ENCODE data around the gene PDIA5. TPM values are rescaled to one million over a fixed set of nuclear protein-coding genes. Genes with fewer than 3 reads are reported as not detected.

PDIA5 gene
- total and polyA plus RNA-seq, 4 donors, result 9.5 to 16.9 (median 13.5) TPM

GRCh38 chr3:123161167-123161566 lies 94.3 kb downstream of the PDIA5 start:
- peaks cover 8% of the 10 kb centered on the region for H3K4me1 ChIP-seq (ENCODE audit: control insufficient read depth, insufficient read depth, low read length)
- DNase-seq (ENCODE audit: low read depth in 4 of 6, low spot score in 6 of 6), result no peak
- peaks cover 27% of the 10 kb centered on the region for H3K36me3 ChIP-seq (ENCODE audit: control insufficient read depth, insufficient read depth, low read length)
- H3K4me3 ChIP-seq (ENCODE audit: low read depth, low read length), result no peak overlapping the region
- H3K27me3 ChIP-seq (ENCODE audit: control insufficient read depth, insufficient read depth, low read length), result no peaks in the 10 kb centered on the region
- no peak overlapping the region for H3K27ac ChIP-seq (ENCODE audit: low read depth, low read length)
- H3K9me3 ChIP-seq (ENCODE audit: control insufficient read depth, insufficient read depth, low read length), result no peaks in the 10 kb centered on the region
- 85% methylated on average over 5 of the region's 7 CpGs for WGBS (ENCODE audit: insufficient coverage)

GRCh38 chr3:123163141-123163540 lies 96.3 kb downstream of the PDIA5 start:
- H3K36me3 ChIP-seq (ENCODE audit: control insufficient read depth, insufficient read depth, low read length), result peaks cover 21% of the 10 kb centered on the region
- DNase-seq (ENCODE audit: low read depth in 4 of 6, low spot score in 6 of 6), result no peak
- H3K27me3 ChIP-seq (ENCODE audit: control insufficient read depth, insufficient read depth, low read length), result no peaks in the 10 kb centered on the region
- no peak overlapping the region for H3K27ac ChIP-seq (ENCODE audit: low read depth, low read length)
- no peak overlapping the region for H3K4me3 ChIP-seq (ENCODE audit: low read depth, low read length)
- WGBS (ENCODE audit: insufficient coverage), result 100% methylated on average over 3 of the region's 4 CpGs
- no peaks in the 10 kb centered on the region for H3K4me1 ChIP-seq (ENCODE audit: control insufficient read depth, insufficient read depth, low read length)
- no peaks in the 10 kb centered on the region for H3K9me3 ChIP-seq (ENCODE audit: control insufficient read depth, insufficient read depth, low read length)

GRCh38 chr3:123165163-123165562 lies 98.3 kb downstream of the PDIA5 start:
- H3K27ac ChIP-seq (ENCODE audit: low read depth, low read length), result no peak overlapping the region
- H3K27me3 ChIP-seq (ENCODE audit: control insufficient read depth, insufficient read depth, low read length), result no peaks in the 10 kb centered on the region
- no peaks in the 10 kb centered on the region for H3K9me3 ChIP-seq (ENCODE audit: control insufficient read depth, insufficient read depth, low read length)
- WGBS (ENCODE audit: insufficient coverage), result 100% methylated on average over 1 of the region's 1 CpG
- no peak for DNase-seq (ENCODE audit: low read depth in 4 of 6, low spot score in 6 of 6)
- H3K4me3 ChIP-seq (ENCODE audit: low read depth, low read length), result no peak overlapping the region
- H3K4me1 ChIP-seq (ENCODE audit: control insufficient read depth, insufficient read depth, low read length), result no peaks in the 10 kb centered on the region
- peaks cover 13% of the 10 kb centered on the region for H3K36me3 ChIP-seq (ENCODE audit: control insufficient read depth, insufficient read depth, low read length)

GRCh38 chr3:123167686-123168085 lies 100.9 kb downstream of the PDIA5 start:
- Histone ChIP-seq H3K27ac (ENCODE audit: low read depth, low read length) (no peak overlapping the region), H3K27me3 (ENCODE audit: control insufficient read depth, insufficient read depth, low read length) (no peaks in the 10 kb centered on the region), H3K4me1 (ENCODE audit: control insufficient read depth, insufficient read depth, low read length) (no peaks in the 10 kb centered on the region), H3K36me3 (ENCODE audit: control insufficient read depth, insufficient read depth, low read length) (peaks cover 6% of the 10 kb centered on the region), H3K4me3 (ENCODE audit: low read depth, low read length) (no peak overlapping the region), H3K9me3 (ENCODE audit: control insufficient read depth, insufficient read depth, low read length) (no peaks in the 10 kb centered on the region)
- no CpG with 5 or more reads among the region's 2 CpGs for WGBS (ENCODE audit: insufficient coverage)
- no peak for DNase-seq (ENCODE audit: low read depth in 4 of 6, low spot score in 6 of 6)

GRCh38 chr3:123168122-123168521 lies 101.3 kb downstream of the PDIA5 start:
- H3K27me3 ChIP-seq (ENCODE audit: control insufficient read depth, insufficient read depth, low read length), result no peaks in the 10 kb centered on the region
- H3K27ac ChIP-seq (ENCODE audit: low read depth, low read length), result no peak overlapping the region
- H3K9me3 ChIP-seq (ENCODE audit: control insufficient read depth, insufficient read depth, low read length), result no peaks in the 10 kb centered on the region
- no peak overlapping the region for H3K4me3 ChIP-seq (ENCODE audit: low read depth, low read length)
- peak in 1 of 6 donors; percentile 53 for DNase-seq (ENCODE audit: low read depth in 4 of 6, low spot score in 6 of 6)
- no peaks in the 10 kb centered on the region for H3K4me1 ChIP-seq (ENCODE audit: control insufficient read depth, insufficient read depth, low read length)
- H3K36me3 ChIP-seq (ENCODE audit: control insufficient read depth, insufficient read depth, low read length), result peaks cover 6% of the 10 kb centered on the region

- Histone ChIP-seq H3K27ac (ENCODE audit: low read depth, low read length) (no peak overlapping the region), H3K27me3 (ENCODE audit: control insufficient read depth, insufficient read depth, low read length) (no peaks in the 10 kb centered on the region), H3K9me3 (ENCODE audit: control insufficient read depth, insufficient read depth, low read length) (no peaks in the 10 kb centered on the region), H3K4me1 (ENCODE audit: control insufficient read depth, insufficient read depth, low read length) (no peaks in the 10 kb centered on the region), H3K36me3 (ENCODE audit: control insufficient read depth, insufficient read depth, low read length) (peaks cover 6% of the 10 kb centered on the region), H3K4me3 (ENCODE audit: low read depth, low read length) (no peak overlapping the region)
- no peak for DNase-seq (ENCODE audit: low read depth in 4 of 6, low spot score in 6 of 6)
- no CpG with 5 or more reads among the region's 2 CpGs for WGBS (ENCODE audit: insufficient coverage)
Measured at GRCh38 chr3:123168605-123169004, 101.8 kb downstream of the PDIA5 start.

GRCh38 chr3:123169492-123169929 lies 102.7 kb downstream of the PDIA5 start:
- H3K9me3 ChIP-seq (ENCODE audit: control insufficient read depth, insufficient read depth, low read length), result no peaks in the 10 kb centered on the region

GRCh38 chr3:123169930-123170329 lies 103.1 kb downstream of the PDIA5 start:
- Histone ChIP-seq H3K9me3 (ENCODE audit: control insufficient read depth, insufficient read depth, low read length) (no peaks in the 10 kb centered on the region), H3K27me3 (ENCODE audit: control insufficient read depth, insufficient read depth, low read length) (no peaks in the 10 kb centered on the region), H3K4me3 (ENCODE audit: low read depth, low read length) (no peak overlapping the region), H3K4me1 (ENCODE audit: control insufficient read depth, insufficient read depth, low read length) (no peaks in the 10 kb centered on the region), H3K36me3 (ENCODE audit: control insufficient read depth, insufficient read depth, low read length) (no peaks in the 10 kb centered on the region), H3K27ac (ENCODE audit: low read depth, low read length) (no peak overlapping the region)
- WGBS (ENCODE audit: insufficient coverage), result 63% methylated on average over 1 of the region's 2 CpGs
- no peak for DNase-seq (ENCODE audit: low read depth in 4 of 6, low spot score in 6 of 6)

More at GRCh38 chr3:123169492-123169929, 102.7 kb downstream of the PDIA5 start:
- no peak for DNase-seq (ENCODE audit: low read depth in 4 of 6, low spot score in 6 of 6)
- Histone ChIP-seq H3K4me3 (ENCODE audit: low read depth, low read length) (no peak overlapping the region), H3K4me1 (ENCODE audit: control insufficient read depth, insufficient read depth, low read length) (no peaks in the 10 kb centered on the region), H3K27ac (ENCODE audit: low read depth, low read length) (no peak overlapping the region), H3K36me3 (ENCODE audit: control insufficient read depth, insufficient read depth, low read length) (peaks cover under 1% of the 10 kb centered on the region), H3K27me3 (ENCODE audit: control insufficient read depth, insufficient read depth, low read length) (no peaks in the 10 kb centered on the region)
- 58% methylated on average over 3 of the region's 5 CpGs for WGBS (ENCODE audit: insufficient coverage)

GRCh38 chr3:123180791-123181190 lies 114.0 kb downstream of the PDIA5 start:
- Histone ChIP-seq H3K27me3 (ENCODE audit: control insufficient read depth, insufficient read depth, low read length) (no peaks in the 10 kb centered on the region), H3K4me1 (ENCODE audit: control insufficient read depth, insufficient read depth, low read length) (no peaks in the 10 kb centered on the region), H3K4me3 (ENCODE audit: low read depth, low read length) (no peak overlapping the region), H3K9me3 (ENCODE audit: control insufficient read depth, insufficient read depth, low read length) (no peaks in the 10 kb centered on the region), H3K36me3 (ENCODE audit: control insufficient read depth, insufficient read depth, low read length) (no peaks in the 10 kb centered on the region), H3K27ac (ENCODE audit: low read depth, low read length) (no peak overlapping the region)
- 100% methylated on average over 3 of the region's 5 CpGs for WGBS (ENCODE audit: insufficient coverage)
- no peak for DNase-seq (ENCODE audit: low read depth in 4 of 6, low spot score in 6 of 6)

GRCh38 chr3:123186695-123187094 lies 119.9 kb downstream of the PDIA5 start:
- Histone ChIP-seq H3K4me3 (ENCODE audit: low read depth, low read length) (no peak overlapping the region), H3K27me3 (ENCODE audit: control insufficient read depth, insufficient read depth, low read length) (no peaks in the 10 kb centered on the region), H3K36me3 (ENCODE audit: control insufficient read depth, insufficient read depth, low read length) (no peaks in the 10 kb centered on the region), H3K4me1 (ENCODE audit: control insufficient read depth, insufficient read depth, low read length) (no peaks in the 10 kb centered on the region), H3K9me3 (ENCODE audit: control insufficient read depth, insufficient read depth, low read length) (no peaks in the 10 kb centered on the region), H3K27ac (ENCODE audit: low read depth, low read length) (no peak overlapping the region)
- DNase-seq (ENCODE audit: low read depth in 4 of 6, low spot score in 6 of 6), result no peak
- 93% methylated on average over 2 of the region's 2 CpGs for WGBS (ENCODE audit: insufficient coverage)

All from spinal cord (tissue), 10 donors.